Thymus (tissue), 11 donors: ENCODE results near the gene SLC14A1. TPM values are rescaled to one million over a fixed set of nuclear protein-coding genes. Genes with fewer than 3 reads are reported as not detected.
A peak's percentile ranks its signal among the peaks of the same experiment; 100 is the strongest.

Source experiments
- DNase-seq, 9 donors: peaks; one replicate each; pipeline ENCODE4 v3.0.0-alpha.2; 2013; ENCODE audit warnings: low spot score in 9 of 9, low read depth in 6 of 9, missing footprints in 1 of 9
- H3K27ac ChIP-seq, 2 donors: one replicate each; pipeline ENCODE4 v1.5.1; 2013; ENCODE audit warnings: control low read depth in 1 of 2, low read depth in 1 of 2, low read length in 1 of 2, mild to moderate bottlenecking in 1 of 2, moderate library complexity in 1 of 2
- H3K27me3 ChIP-seq, 2 donors: one replicate each; pipeline ENCODE4 v1.5.1; 2013; ENCODE audit warnings: low read length in 1 of 2; ENCODE audit not compliant: control insufficient read depth in 2 of 2, insufficient read depth in 1 of 2
- H3K36me3 ChIP-seq, 2 donors: one replicate each; pipeline ENCODE4 v1.5.1; 2013; ENCODE audit warnings: low read length in 1 of 2, mild to moderate bottlenecking in 1 of 2, moderate library complexity in 1 of 2; ENCODE audit not compliant: control insufficient read depth in 2 of 2, insufficient read depth in 2 of 2
- H3K4me1 ChIP-seq, 2 donors: one replicate each; pipeline ENCODE4 v1.5.1; 2013; ENCODE audit warnings: low read length in 2 of 2; ENCODE audit not compliant: control insufficient read depth in 2 of 2, insufficient read depth in 2 of 2
- H3K4me3 ChIP-seq, 2 donors: one replicate each; pipeline ENCODE4 v1.5.1; 2013; ENCODE audit warnings: low read length in 2 of 2, control low read depth in 1 of 2, mild to moderate bottlenecking in 1 of 2
- H3K9me3 ChIP-seq, 2 donors: one replicate each; pipeline ENCODE4 v1.5.1; 2013; ENCODE audit warnings: low read length in 1 of 2, mild to moderate bottlenecking in 1 of 2; ENCODE audit not compliant: control insufficient read depth in 2 of 2, insufficient read depth in 1 of 2
- WGBS: extraction: QIAGEN DNeasy Blood & Tissue Kit; methylation state at CpG from one replicate; pipeline ENCODE4 v1.1.7; 2013; 5-methylcytosine and 5-hydroxymethylcytosine counted together
- polyA plus RNA-seq: library from polyadenylated mRNA; stranded (reverse); fragments of 200-250 nt; gene quantifications from one replicate; pipeline ENCODE4 v1.2.3, GENCODE V29; 2013
- total RNA-seq: library from RNA; stranded (reverse); fragments of 120-200 nt; gene quantifications from one replicate; pipeline ENCODE4 v1.2.4, GENCODE V29; 2013
- donor health status: healthy.

Gene SLC14A1
- total and polyA plus RNA-seq, 2 donors, result 2.8 to 3.9 TPM

GRCh38 chr18:45687621-45688020 is 36.4 kb upstream of the SLC14A1 start:
- WGBS, result 16% methylated on average over 6 of the region's 6 CpGs
- Histone ChIP-seq H3K9me3 (no peaks in the 10 kb centered on the region), H3K4me3 (peak overlapping the region; percentile 48 to 50), H3K4me1 (peaks cover 47 to 71% of the 10 kb centered on the region in 2 donors), H3K27me3 (no peaks in the 10 kb centered on the region), H3K36me3 (no peaks in the 10 kb centered on the region), H3K27ac (peak overlapping the region; percentile 97 to 98)
- DNase-seq, result peak in 3 of 9 donors; percentile 66 to 79 (median 68)

- H3K4me1 ChIP-seq, result peaks cover 47 to 71% of the 10 kb centered on the region in 2 donors
- H3K27me3 ChIP-seq, result no peaks in the 10 kb centered on the region
- no peaks in the 10 kb centered on the region for H3K36me3 ChIP-seq
- peak in 1 of 9 donors; percentile 47 for DNase-seq
- 64% methylated on average over 4 of the region's 4 CpGs for WGBS
- peak overlapping the region; percentile 97 to 98 for H3K27ac ChIP-seq
- no peaks in the 10 kb centered on the region for H3K9me3 ChIP-seq
- peak overlapping the region; percentile 48 to 50 for H3K4me3 ChIP-seq
Observed at GRCh38 chr18:45688113-45688512, 35.9 kb upstream of the SLC14A1 start.

- WGBS, result 21% methylated on average over 4 of the region's 4 CpGs
- Histone ChIP-seq H3K4me3 (peak overlapping the region; percentile 48 to 50), H3K27ac (peak overlapping the region; percentile 97 to 98), H3K4me1 (peaks cover 47 to 70% of the 10 kb centered on the region in 2 donors), H3K27me3 (no peaks in the 10 kb centered on the region), H3K36me3 (no peaks in the 10 kb centered on the region), H3K9me3 (no peaks in the 10 kb centered on the region)
- peak in 5 of 9 donors; percentile 57 to 86 (median 75) for DNase-seq
Observed at GRCh38 chr18:45688833-45689232, 35.1 kb upstream of the SLC14A1 start.

GRCh38 chr18:45689396-45689795 is 34.6 kb upstream of the SLC14A1 start:
- no peaks in the 10 kb centered on the region for H3K36me3 ChIP-seq
- WGBS, result 44% methylated on average over 4 of the region's 4 CpGs
- H3K4me1 ChIP-seq, result peaks cover 45 to 66% of the 10 kb centered on the region in 2 donors
- peak overlapping the region in 1 of 2 donors; percentile 50 for H3K4me3 ChIP-seq
- no peaks in the 10 kb centered on the region for H3K27me3 ChIP-seq
- peak in 2 of 9 donors; percentile 50 to 55 for DNase-seq
- H3K27ac ChIP-seq, result peak overlapping the region; percentile 55 to 98
- peaks cover 0 to 5% of the 10 kb centered on the region in 2 donors for H3K9me3 ChIP-seq

GRCh38 chr18:45690975-45691815 is 32.8 kb upstream of the SLC14A1 start:
- Histone ChIP-seq H3K4me3 (no peak overlapping the region), H3K27me3 (no peaks in the 10 kb centered on the region), H3K27ac (no peak overlapping the region), H3K4me1 (peaks cover 35 to 48% of the 10 kb centered on the region in 2 donors), H3K36me3 (no peaks in the 10 kb centered on the region), H3K9me3 (peaks cover 0 to 7% of the 10 kb centered on the region in 2 donors)
- peak in 8 of 9 donors; percentile 62 to 91 (median 83) for DNase-seq
- WGBS, result 42% methylated on average over 12 of the region's 12 CpGs

- no peaks in the 10 kb centered on the region for H3K36me3 ChIP-seq
- DNase-seq, result no peak
- H3K27ac ChIP-seq, result no peak overlapping the region
- peaks cover 30 to 42% of the 10 kb centered on the region in 2 donors for H3K4me1 ChIP-seq
- peaks cover 0 to 7% of the 10 kb centered on the region in 2 donors for H3K9me3 ChIP-seq
- WGBS, result 97% methylated on average over 7 of the region's 7 CpGs
- H3K4me3 ChIP-seq, result no peak overlapping the region
- H3K27me3 ChIP-seq, result no peaks in the 10 kb centered on the region
Observed at GRCh38 chr18:45691816-45692179, 32.2 kb upstream of the SLC14A1 start.

- Histone ChIP-seq H3K9me3 (peaks cover 0 to 8% of the 10 kb centered on the region in 2 donors), H3K36me3 (no peaks in the 10 kb centered on the region), H3K27me3 (no peaks in the 10 kb centered on the region), H3K27ac (no peak overlapping the region), H3K4me1 (no peaks in the 10 kb centered on the region), H3K4me3 (no peak overlapping the region)
- DNase-seq, result no peak
- 99% methylated on average over 1 of the region's 1 CpG for WGBS
Observed at GRCh38 chr18:45702708-45703265, 21.2 kb upstream of the SLC14A1 start.

GRCh38 chr18:45708831-45709230 is 15.2 kb upstream of the SLC14A1 start:
- Histone ChIP-seq H3K4me3 (no peak overlapping the region), H3K27me3 (no peaks in the 10 kb centered on the region), H3K36me3 (no peaks in the 10 kb centered on the region), H3K27ac (no peak overlapping the region), H3K4me1 (no peaks in the 10 kb centered on the region), H3K9me3 (peaks cover 3 to 14% of the 10 kb centered on the region in 2 donors)
- DNase-seq, result no peak
- 96% methylated on average over 4 of the region's 4 CpGs for WGBS

- Histone ChIP-seq H3K4me1 (no peaks in the 10 kb centered on the region), H3K9me3 (peaks cover 3 to 14% of the 10 kb centered on the region in 2 donors), H3K4me3 (no peak overlapping the region), H3K27me3 (no peaks in the 10 kb centered on the region), H3K36me3 (no peaks in the 10 kb centered on the region), H3K27ac (no peak overlapping the region)
- DNase-seq, result no peak
Observed at GRCh38 chr18:45712061-45712460, 11.9 kb upstream of the SLC14A1 start.
